Measurements from ENCODE around the gene ITPR3. TPM values are rescaled to one million over a fixed set of nuclear protein-coding genes. Genes with fewer than 3 reads are reported as not detected.

ITPR3 gene
- total RNA-seq (86.3 TPM), polyA plus RNA-seq (ENCODE audit: insufficient read depth, low read depth, low replicate concordance) (4.2 TPM)
- long read RNA-seq, donor 1, result 0 reads
- long read RNA-seq, donor 2, result 0 reads
- long read RNA-seq, donor 3, result 0 reads
- long read RNA-seq, donor 4, result 0 reads
- long read RNA-seq, donor 5, result 0 reads
- long read RNA-seq, donor 6, result 0 reads
- long read RNA-seq, donor 7, full-length matches to known transcripts, result 1 of 92 reads
- long read RNA-seq, donor 7, partial matches to known transcripts, result 77 of 92 reads
- long read RNA-seq, donor 7, other reads (novel, unspliced or antisense), result 14 of 92 reads
- long read RNA-seq, donor 8, result 0 reads
- long read RNA-seq, donor 9, result 0 reads
- long read RNA-seq, donor 10, partial matches to known transcripts, result 161 of 161 reads
- long read RNA-seq, donor 10, other reads (novel, unspliced or antisense), result 0 of 161 reads

DNA sequence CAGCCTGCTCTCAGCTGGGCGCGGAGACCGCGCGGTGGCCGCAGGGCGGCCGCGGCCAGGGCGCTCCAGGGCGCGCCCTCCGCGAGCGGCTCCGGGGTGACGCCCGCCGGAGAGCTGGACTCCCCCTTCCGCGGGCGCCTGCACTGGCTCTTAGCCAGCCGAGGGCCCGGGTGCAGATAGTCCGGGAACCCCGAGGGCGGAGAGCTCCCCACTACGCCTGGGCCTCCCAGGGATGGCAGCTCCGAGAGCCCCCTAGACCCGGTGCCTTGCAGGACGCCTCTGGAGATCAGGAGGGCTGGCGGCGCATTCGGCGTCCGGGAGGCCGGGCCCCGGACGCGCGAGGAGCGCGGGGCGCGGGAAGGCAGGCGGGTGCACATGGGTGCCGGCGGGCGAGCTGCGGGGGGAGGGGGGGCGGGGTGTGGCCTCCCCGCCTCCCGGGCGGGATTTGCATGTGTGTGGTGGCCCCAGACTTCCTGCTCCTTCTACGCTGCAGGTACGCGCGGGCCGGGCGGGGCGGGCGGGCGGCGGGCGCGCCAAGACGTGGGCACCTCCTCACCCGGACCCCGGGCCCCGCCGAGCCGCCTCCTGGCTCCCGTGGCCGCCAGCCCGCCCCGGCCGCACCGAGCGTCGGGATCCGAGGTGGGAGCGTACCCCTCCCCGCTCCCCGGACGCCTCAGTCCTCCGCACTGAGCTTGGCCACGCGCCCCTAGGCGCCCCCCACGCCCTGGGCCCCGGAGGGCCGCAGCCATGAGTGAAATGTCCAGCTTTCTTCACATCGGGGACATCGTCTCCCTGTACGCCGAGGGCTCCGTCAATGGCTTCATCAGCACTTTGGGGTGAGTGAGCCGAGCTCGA lies at the start of gene ITPR3:
ITPR3 (plus strand) TSS at position 467 of the 855 bp plus-strand sequence; CDS start at position 748, 281 bp downstream.
- Histone ChIP-seq H3K4me1 (ENCODE audit: control insufficient read depth in 2 of 3, insufficient read depth in 2 of 3, low read depth in 1 of 3, low read length in 3 of 3) (peaks cover 0 to 12% (median 2%) of the 10 kb centered on the region in 3 donors), H3K4me3 (ENCODE audit: low read length in 3 of 3) (peak within 1 kb of the TSS; percentile 60 to 76 (median 69)), H3K9ac (ENCODE audit: low read length in 3 of 3) (peak within 1 kb of the TSS; percentile 31 to 77 (median 71)), H3K27me3 (ENCODE audit: control insufficient read depth, insufficient read depth, low read length) (no peaks in the 10 kb centered on the region), H3K27ac (ENCODE audit: low read depth in 2 of 2, low read length in 2 of 2) (peak within 1 kb of the TSS; percentile 69 to 85), H3K36me3 (ENCODE audit: control insufficient read depth in 2 of 3, insufficient read depth in 3 of 3, low read length in 3 of 3) (no peaks in the 10 kb centered on the region), H3K9me3 (ENCODE audit: control insufficient read depth in 2 of 3, insufficient read depth in 1 of 3, low read length in 3 of 3) (no peaks in the 10 kb centered on the region)
- no peak for TF ChIP-seq CTCF (IDR thresholded peaks at IDR 0.05; ENCODE audit: borderline replicate concordance, extremely low read depth, insufficient read depth)
- FAIRE-seq (no peak), DNase-seq (peak in 1 of 5 donors; percentile 91)
- intact Hi-C loops (cut with DNase I), result no loop called here

DNA sequence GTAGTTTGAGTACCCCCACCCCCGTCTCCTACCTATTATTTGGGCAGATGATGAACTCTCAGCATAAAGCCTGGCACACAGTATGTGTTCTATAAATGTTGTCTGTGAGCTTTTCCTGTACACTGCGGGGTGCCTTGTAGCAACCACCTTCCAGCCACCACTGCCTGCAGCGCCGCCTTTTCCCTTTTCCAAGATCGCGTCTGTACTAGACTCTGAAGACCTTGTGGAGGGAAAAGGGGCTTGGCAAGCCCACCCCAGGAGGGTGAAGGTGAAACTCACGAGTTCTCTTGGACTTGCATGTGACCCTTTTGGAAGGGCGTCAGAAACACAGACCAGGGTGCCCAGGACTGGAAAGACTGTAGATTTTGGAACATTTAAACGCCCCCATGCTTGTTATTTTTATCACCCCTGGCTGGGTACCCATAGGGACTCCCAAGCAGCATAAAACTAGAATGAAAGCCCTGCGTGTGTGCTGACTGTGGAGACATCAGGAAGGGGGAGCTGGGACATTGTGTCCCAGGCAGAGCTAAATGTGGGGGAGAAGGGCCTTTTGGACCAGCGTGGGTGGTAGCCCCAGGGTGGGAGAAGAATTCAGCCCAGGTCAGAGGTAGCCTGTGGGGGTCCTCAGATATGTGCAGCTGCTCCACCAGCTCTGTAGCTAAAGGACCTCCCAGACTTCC lies 49.3 kb upstream of the ITPR3 start:
- Histone ChIP-seq H3K4me1 (ENCODE audit: control insufficient read depth in 2 of 3, insufficient read depth in 2 of 3, low read depth in 1 of 3, low read length in 3 of 3) (peaks cover 0 to 5% (median 0%) of the 10 kb centered on the region in 3 donors), H3K27ac (ENCODE audit: low read depth in 2 of 2, low read length in 2 of 2) (peak overlapping the region; percentile 76 to 89), H3K9ac (ENCODE audit: low read length in 3 of 3) (peak overlapping the region; percentile 26 to 91 (median 55)), H3K4me3 (ENCODE audit: low read length in 3 of 3) (peak overlapping the region; percentile 54 to 93 (median 57)), H3K9me3 (ENCODE audit: control insufficient read depth in 2 of 3, insufficient read depth in 1 of 3, low read length in 3 of 3) (no peaks in the 10 kb centered on the region), H3K36me3 (ENCODE audit: control insufficient read depth in 2 of 3, insufficient read depth in 3 of 3, low read length in 3 of 3) (peaks cover 0 to 17% (median 13%) of the 10 kb centered on the region in 3 donors), H3K27me3 (ENCODE audit: control insufficient read depth, insufficient read depth, low read length) (no peaks in the 10 kb centered on the region)
- intact Hi-C loops (cut with DNase I), result no loop called here
- DNase-seq (peak in 1 of 5 donors; percentile 57), FAIRE-seq (no peak)
- no peak for TF ChIP-seq CTCF (IDR thresholded peaks at IDR 0.05; ENCODE audit: borderline replicate concordance, extremely low read depth, insufficient read depth)

GRCh38 chr6:33575211-33575610 lies 45.9 kb upstream of the ITPR3 start:
- FAIRE-seq (no peak), DNase-seq (no peak)
- H3K27me3 ChIP-seq (ENCODE audit: control insufficient read depth, insufficient read depth, low read length), result no peaks in the 10 kb centered on the region
- no peaks in the 10 kb centered on the region for H3K9me3 ChIP-seq (ENCODE audit: control insufficient read depth in 2 of 3, insufficient read depth in 1 of 3, low read length in 3 of 3)
- intact Hi-C loops (cut with DNase I), result no loop called here
- no peak overlapping the region for H3K4me3 ChIP-seq (ENCODE audit: low read length in 3 of 3)
- peaks cover 0 to 21% (median 15%) of the 10 kb centered on the region in 3 donors for H3K36me3 ChIP-seq (ENCODE audit: control insufficient read depth in 2 of 3, insufficient read depth in 3 of 3, low read length in 3 of 3)
- no peak for TF ChIP-seq CTCF (IDR thresholded peaks at IDR 0.05; ENCODE audit: borderline replicate concordance, extremely low read depth, insufficient read depth)
- no peak overlapping the region for H3K9ac ChIP-seq (ENCODE audit: low read length in 3 of 3)
- no peak overlapping the region for H3K27ac ChIP-seq (ENCODE audit: low read depth in 2 of 2, low read length in 2 of 2)
- H3K4me1 ChIP-seq (ENCODE audit: control insufficient read depth in 2 of 3, insufficient read depth in 2 of 3, low read depth in 1 of 3, low read length in 3 of 3), result peaks cover 0 to 14% (median 6%) of the 10 kb centered on the region in 3 donors

All from kidney (tissue), 22 donors.